ENCODE data around the gene DLEC1.

DLEC1 gene

GRCh38 chr3:38137615-38138348 lies 98.8 kb downstream of the DLEC1 start:
- DNase-seq (ENCODE audit: low spot score) = no peak

GRCh38 chr3:38138349-38139190 lies 99.6 kb downstream of the DLEC1 start, which contains the start of gene MYD88:
Gene MYD88 (plus strand): TSS chr3:38138661. CDS start chr3:38138701, 40 bp downstream.
- DNase-seq (ENCODE audit: low spot score) = peak; percentile 75

GRCh38 chr3:38139191-38139590 lies 100.2 kb downstream of the DLEC1 start:
- DNase-seq (ENCODE audit: low spot score) = no peak

DNA sequence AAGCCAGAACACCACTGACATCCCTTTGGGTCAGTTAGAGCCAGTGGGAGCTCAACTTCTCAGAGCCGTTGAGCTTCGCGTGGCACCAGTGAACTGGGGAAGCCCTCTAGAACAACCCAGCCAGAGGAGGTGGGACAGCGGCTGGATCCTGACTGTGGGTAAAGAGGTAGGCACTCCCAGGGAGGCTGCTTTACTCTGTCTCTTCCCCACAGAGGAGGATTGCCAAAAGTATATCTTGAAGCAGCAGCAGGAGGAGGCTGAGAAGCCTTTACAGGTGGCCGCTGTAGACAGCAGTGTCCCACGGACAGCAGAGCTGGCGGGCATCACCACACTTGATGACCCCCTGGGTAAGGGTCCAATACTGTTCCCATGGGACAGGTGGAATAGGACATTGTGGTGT lies 100.6 kb downstream of the DLEC1 start:
- DNase-seq (ENCODE audit: low spot score) = no peak

DNA sequence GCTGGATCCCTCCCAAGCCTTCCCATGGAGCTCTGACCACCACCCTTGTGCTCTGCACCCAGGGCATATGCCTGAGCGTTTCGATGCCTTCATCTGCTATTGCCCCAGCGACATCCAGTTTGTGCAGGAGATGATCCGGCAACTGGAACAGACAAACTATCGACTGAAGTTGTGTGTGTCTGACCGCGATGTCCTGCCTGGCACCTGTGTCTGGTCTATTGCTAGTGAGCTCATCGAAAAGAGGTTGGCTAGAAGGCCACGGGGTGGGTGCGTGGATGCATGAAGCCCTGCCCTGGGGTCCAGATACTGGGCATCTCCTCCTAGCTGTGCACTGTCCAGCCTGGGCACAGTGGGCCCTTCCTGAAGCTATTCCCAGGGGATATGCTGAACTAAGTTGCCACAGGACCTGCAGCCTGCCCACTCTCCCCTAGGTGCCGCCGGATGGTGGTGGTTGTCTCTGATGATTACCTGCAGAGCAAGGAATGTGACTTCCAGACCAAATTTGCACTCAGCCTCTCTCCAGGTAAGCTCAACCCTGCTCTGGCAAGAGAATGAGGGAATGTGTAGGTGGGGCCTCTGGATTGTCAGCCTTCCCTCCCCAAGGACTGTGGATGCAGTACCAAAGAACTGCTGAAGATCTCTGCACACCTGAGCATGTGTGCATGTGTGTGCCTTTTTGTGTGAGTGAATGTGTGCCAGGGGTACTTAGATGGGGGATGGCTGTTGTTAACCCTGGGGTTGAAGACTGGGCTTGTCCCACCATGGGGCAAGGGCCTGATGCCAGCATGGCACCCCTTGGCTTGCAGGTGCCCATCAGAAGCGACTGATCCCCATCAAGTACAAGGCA lies 101.5 kb downstream of the DLEC1 start:
- no peak for DNase-seq (ENCODE audit: low spot score)

DNA sequence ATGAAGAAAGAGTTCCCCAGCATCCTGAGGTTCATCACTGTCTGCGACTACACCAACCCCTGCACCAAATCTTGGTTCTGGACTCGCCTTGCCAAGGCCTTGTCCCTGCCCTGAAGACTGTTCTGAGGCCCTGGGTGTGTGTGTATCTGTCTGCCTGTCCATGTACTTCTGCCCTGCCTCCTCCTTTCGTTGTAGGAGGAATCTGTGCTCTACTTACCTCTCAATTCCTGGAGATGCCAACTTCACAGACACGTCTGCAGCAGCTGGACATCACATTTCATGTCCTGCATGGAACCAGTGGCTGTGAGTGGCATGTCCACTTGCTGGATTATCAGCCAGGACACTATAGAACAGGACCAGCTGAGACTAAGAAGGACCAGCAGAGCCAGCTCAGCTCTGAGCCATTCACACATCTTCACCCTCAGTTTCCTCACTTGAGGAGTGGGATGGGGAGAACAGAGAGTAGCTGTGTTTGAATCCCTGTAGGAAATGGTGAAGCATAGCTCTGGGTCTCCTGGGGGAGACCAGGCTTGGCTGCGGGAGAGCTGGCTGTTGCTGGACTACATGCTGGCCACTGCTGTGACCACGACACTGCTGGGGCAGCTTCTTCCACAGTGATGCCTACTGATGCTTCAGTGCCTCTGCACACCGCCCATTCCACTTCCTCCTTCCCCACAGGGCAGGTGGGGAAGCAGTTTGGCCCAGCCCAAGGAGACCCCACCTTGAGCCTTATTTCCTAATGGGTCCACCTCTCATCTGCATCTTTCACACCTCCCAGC lies 102.4 kb downstream of the DLEC1 start:
- DNase-seq (ENCODE audit: low spot score) = no peak

DNA sequence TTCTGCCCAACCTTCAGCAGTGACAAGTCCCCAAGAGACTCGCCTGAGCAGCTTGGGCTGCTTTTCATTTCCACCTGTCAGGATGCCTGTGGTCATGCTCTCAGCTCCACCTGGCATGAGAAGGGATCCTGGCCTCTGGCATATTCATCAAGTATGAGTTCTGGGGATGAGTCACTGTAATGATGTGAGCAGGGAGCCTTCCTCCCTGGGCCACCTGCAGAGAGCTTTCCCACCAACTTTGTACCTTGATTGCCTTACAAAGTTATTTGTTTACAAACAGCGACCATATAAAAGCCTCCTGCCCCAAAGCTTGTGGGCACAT lies 102.9 kb downstream of the DLEC1 start:
- DNase-seq (ENCODE audit: low spot score) = no peak

DNA sequence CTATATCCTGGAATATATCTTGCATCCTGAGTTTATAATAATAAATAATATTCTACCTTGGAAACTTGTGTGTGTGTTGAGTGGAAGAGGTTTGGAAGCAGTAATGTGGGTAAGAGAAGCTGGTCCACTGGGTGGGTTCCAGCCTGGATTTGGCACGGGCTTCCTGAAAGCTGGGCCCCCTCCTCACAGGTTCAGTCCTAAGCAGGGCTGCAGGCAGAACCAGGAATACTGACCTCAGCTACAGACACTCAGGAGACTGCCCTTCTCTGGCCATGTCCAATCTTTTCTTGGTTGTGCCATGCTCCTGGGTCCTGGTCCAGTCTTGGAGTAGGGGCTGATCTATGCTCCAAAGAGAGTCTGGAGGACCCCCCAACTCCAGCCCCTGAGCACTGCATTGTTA lies 104.0 kb downstream of the DLEC1 start:
- no peak for DNase-seq (ENCODE audit: low spot score)

GRCh38 chr3:38143511-38143910 lies 104.5 kb downstream of the DLEC1 start:
- DNase-seq (ENCODE audit: low spot score) = no peak

- DNase-seq (ENCODE audit: low spot score) = no peak
These were observed 107.5 kb downstream of the DLEC1 start for GRCh38 chr3:38146504-38146903.

DNA sequence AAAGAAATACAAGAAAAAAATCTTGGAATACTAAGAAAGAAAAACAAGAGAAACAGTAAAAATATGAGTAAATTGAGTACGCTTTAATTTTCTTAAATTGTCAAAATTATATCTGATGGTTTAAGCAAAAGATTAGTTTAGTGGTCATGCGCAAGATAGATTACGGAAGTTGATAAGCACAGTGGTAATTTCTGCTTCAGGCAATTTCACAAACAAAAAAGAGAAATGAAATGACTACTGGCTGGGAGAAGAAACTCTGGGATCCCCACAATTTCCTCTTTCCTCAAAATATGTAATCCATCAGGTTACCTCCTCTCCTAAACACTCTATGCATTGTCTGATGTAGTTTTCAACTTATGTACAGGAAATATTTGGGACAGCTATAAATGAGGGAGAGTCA lies 108.4 kb downstream of the DLEC1 start:
- DNase-seq (ENCODE audit: low spot score) = no peak

GRCh38 chr3:38148311-38148882 lies 109.4 kb downstream of the DLEC1 start:
- no peak for DNase-seq (ENCODE audit: low spot score)

DNA sequence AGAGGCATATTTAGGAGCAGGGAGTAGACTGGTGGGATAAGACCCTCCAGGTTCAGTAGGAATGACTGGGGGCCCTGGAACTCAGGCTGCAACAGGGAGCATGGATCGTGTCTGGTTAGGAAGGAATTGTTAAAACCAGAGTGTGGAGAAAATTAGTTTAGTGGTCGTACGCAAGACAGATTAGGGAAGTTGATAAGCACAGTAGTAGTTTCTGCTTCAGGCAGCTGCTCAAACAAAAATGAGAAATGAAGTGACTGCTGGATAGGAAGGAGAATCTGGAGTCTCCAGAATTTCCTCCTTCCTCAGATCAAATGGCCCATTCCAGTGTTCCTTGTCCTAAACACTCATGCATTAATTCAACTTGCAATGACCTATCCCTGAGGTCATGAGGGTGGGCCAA lies 110.7 kb downstream of the DLEC1 start:
- DNase-seq (ENCODE audit: low spot score) = no peak

GRCh38 chr3:38150780-38151528 lies 111.9 kb downstream of the DLEC1 start:
- DNase-seq (ENCODE audit: low spot score) = no peak

- no peak for DNase-seq (ENCODE audit: low spot score)
These were observed 112.8 kb downstream of the DLEC1 start for GRCh38 chr3:38151667-38152265.

DNA sequence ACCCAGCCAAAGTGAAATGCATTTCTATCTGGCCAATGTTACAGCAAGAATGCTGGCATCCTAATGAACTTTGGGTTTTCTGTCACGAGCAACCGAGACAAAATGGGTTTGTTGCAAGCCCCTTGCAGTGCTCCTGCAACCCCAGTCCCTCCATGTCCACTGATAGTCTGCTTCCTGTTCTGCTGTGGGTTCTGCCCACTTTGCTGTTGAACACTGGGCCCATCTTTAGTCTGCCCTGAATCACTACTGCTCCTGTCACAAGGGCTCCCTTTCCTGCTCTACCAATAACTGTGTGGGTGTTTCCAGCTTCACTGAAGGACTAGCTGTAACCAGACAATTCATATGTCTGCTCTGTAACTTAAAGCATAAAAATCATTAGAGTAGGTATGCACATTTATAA lies 113.6 kb downstream of the DLEC1 start:
- DNase-seq (ENCODE audit: low spot score) = no peak

GRCh38 chr3:38153221-38153620 lies 114.2 kb downstream of the DLEC1 start:
- DNase-seq (ENCODE audit: low spot score) = no peak

DNA sequence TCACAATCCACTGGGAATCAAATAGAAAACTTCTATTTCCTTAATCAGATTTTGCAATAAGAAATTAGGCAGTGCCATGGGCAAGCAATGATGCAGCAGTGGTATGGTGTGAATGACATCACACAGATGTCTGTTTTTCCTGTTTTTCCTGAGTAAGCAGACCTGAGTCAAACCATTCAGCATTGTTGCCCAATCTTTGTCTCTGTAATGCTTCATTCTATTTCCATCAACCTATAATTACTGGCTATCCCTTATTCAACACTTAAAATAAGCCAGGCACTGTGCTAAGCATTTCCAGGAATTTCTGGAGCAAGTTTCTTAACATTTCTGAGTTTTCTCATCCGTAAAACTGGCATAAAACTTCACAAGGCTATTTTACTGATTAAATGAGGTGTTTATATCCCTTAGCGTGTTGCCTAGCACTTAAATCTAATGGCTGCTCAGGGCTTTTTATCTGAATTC lies 115.1 kb downstream of the DLEC1 start:
- DNase-seq (ENCODE audit: low spot score) = no peak

DNA sequence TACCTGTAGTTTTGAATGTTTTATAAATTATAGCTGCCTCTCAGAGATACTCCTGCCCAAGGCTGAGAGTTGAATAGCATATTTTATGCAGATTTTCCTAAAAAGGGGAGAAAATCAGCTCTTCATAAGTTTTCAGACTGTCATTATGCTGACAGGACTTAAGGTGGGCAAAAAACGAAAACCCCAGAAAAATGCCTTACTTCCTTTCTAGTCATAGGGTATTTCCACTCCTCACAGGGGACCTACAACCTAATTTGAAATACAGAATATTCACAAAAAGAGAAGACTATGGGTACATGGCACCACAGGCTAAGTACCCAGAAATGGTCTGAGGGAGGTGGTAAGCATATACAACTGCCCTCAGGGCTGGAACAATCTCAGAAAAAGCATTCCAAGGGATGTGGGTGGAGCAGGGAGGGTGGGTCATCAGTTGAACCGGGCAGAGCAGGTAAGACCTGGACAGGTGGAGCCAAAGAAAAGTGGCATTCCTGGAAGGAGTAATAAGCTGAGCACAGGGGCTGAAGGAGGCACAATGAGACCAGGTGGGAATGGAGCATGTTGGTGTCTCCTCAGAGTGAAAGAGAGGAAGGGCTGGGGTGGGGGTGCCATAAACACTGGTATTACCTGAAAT lies 115.7 kb downstream of the DLEC1 start:
- DNase-seq (ENCODE audit: low spot score) = peak; percentile 24

GRCh38 chr3:38155825-38156224 lies 116.8 kb downstream of the DLEC1 start:
- no peak for DNase-seq (ENCODE audit: low spot score)
